ENCODE results near the gene SLC38A5. TPM values are rescaled to one million over a fixed set of nuclear protein-coding genes. Genes with fewer than 3 reads are reported as not detected.
"Not testable (repeated sequence)": the region's sequence is repeated elsewhere in the genome, so short reads cannot be mapped to it uniquely, and the experiment has no call there.

SLC38A5 gene
- total RNA-seq (ENCODE audit: unreplicated experiment) = 21.7 TPM
- long read RNA-seq, transcript SLC38A5-210 (16 exons, 2,659 nt) = major isoform, 10 of 17 reads
- long read RNA-seq, partial matches to known transcripts = 0 of 17 reads
- long read RNA-seq, other reads (novel, unspliced or antisense) = 7 of 17 reads

DNA sequence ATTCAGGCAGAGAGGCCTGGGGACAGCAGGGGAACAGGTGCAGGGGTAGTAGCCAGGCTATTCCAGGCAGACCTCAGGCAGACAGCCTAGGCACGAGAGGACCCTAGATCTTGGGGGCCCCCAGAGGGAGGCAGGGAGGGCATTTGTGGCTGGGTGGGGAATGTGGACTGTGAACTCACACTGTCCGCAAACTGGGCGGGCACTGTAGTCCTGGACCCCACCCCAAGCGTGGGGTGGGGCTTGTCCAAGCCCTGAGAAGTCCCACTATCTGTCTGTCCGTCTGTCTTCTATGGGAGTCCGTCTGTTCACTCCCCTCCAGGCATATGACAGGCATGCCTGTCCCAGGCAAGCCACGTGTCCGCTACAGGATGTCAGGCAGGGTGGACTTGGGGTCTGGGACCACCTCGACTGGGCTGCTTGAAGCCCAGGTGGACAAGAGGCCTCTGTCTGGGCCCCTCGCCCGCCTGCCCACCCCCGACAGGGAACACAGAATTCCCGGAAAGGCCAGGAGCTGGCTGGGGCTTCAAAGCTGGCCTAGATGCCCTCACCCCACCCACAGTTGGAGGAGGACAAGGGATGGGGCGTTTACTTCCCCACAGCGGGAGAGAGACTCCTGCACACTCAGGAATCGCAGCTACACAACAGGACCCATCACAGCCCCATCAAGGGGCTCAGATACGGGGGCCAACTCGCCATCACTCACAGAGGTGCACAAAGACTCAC lies at the start of gene SLC38A5:
SLC38A5 (minus strand) TSS at position 151 of the 723 bp plus-strand sequence. CDS start 2,336 bp downstream, outside the sequence.
- Mint-ChIP-seq H3K36me3 (ENCODE audit: low read depth, unreplicated experiment) (peaks cover 3% of the 10 kb centered on the region), H3K27ac (ENCODE audit: unreplicated experiment) (peak within 1 kb of the TSS; percentile 61), H3K4me3 (ENCODE audit: unreplicated experiment) (peak within 1 kb of the TSS; percentile 88), H3K27me3 (ENCODE audit: unreplicated experiment) (peaks cover 5% of the 10 kb centered on the region), H3K4me1 (ENCODE audit: unreplicated experiment) (peaks cover 32% of the 10 kb centered on the region), H3K9me3 (ENCODE audit: unreplicated experiment) (no peaks in the 10 kb centered on the region)
- no peak for DNase-seq (ENCODE audit: low spot score)
- TF ChIP-seq, protein P1, sequence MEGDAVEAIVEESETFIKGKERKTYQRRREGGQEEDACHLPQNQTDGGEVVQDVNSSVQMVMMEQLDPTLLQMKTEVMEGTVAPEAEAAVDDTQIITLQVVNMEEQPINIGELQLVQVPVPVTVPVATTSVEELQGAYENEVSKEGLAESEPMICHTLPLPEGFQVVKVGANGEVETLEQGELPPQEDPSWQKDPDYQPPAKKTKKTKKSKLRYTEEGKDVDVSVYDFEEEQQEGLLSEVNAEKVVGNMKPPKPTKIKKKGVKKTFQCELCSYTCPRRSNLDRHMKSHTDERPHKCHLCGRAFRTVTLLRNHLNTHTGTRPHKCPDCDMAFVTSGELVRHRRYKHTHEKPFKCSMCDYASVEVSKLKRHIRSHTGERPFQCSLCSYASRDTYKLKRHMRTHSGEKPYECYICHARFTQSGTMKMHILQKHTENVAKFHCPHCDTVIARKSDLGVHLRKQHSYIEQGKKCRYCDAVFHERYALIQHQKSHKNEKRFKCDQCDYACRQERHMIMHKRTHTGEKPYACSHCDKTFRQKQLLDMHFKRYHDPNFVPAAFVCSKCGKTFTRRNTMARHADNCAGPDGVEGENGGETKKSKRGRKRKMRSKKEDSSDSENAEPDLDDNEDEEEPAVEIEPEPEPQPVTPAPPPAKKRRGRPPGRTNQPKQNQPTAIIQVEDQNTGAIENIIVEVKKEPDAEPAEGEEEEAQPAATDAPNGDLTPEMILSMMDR (IDR thresholded peaks at IDR 0.05; ENCODE audit: unreplicated experiment) = no peak

DNA sequence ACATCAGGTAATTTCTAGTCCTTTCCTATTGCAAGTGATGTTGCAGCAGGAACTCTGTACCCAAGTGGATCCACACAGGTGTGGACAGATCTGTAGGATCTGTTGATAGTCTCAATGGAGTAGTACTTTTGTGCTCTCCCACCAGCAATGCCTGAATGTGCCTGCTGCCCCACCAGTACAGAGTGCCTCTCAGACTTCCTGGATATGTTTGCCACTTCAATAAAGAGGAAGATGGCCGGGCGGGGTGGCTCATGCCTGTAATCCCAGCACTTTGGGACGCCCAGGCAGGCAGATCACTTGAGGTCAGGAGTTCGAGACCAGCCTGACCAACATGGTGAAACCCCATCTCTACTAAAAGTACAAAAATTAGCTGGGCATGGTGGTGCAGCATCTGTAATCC lies 49.4 kb upstream of the SLC38A5 start:
- not testable (repeated sequence) for H3K36me3 Mint-ChIP-seq (ENCODE audit: low read depth, unreplicated experiment); DNase-seq (ENCODE audit: low spot score); H3K27ac Mint-ChIP-seq (ENCODE audit: unreplicated experiment); H3K27me3 Mint-ChIP-seq (ENCODE audit: unreplicated experiment); H3K4me1 Mint-ChIP-seq (ENCODE audit: unreplicated experiment); H3K4me3 Mint-ChIP-seq (ENCODE audit: unreplicated experiment); H3K9me3 Mint-ChIP-seq (ENCODE audit: unreplicated experiment)

DNA sequence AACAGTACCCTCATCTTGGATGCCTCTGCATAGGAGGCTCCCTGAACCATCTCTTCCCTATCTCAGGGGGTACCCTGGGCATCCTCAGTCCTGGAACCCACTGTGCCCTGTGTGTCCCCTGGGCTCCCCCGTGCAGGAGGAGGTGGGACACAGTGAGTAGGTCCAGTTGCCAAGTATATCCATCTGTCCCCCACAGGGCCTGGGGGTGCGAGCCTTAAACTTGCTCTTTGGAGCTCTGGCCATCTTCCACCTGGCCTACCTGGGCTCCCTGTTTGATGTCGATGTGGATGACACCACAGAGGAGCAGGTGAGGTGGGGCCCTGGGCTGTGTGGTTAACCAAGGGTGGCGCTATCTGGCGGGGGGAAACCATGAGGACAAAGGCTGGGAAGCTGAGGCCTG lies 46.9 kb upstream of the SLC38A5 start:
- no peak overlapping the region for H3K4me3 Mint-ChIP-seq (ENCODE audit: unreplicated experiment)
- peaks cover 6% of the 10 kb centered on the region for H3K36me3 Mint-ChIP-seq (ENCODE audit: low read depth, unreplicated experiment)
- H3K9me3 Mint-ChIP-seq (ENCODE audit: unreplicated experiment) = no peaks in the 10 kb centered on the region
- TF ChIP-seq, protein P1 (IDR thresholded peaks at IDR 0.05; ENCODE audit: unreplicated experiment) = no peak
- H3K27ac Mint-ChIP-seq (ENCODE audit: unreplicated experiment) = no peak overlapping the region
- H3K4me1 Mint-ChIP-seq (ENCODE audit: unreplicated experiment) = peaks cover 3% of the 10 kb centered on the region
- peaks cover 3% of the 10 kb centered on the region for H3K27me3 Mint-ChIP-seq (ENCODE audit: unreplicated experiment)
- DNase-seq (ENCODE audit: low spot score) = no peak

DNA sequence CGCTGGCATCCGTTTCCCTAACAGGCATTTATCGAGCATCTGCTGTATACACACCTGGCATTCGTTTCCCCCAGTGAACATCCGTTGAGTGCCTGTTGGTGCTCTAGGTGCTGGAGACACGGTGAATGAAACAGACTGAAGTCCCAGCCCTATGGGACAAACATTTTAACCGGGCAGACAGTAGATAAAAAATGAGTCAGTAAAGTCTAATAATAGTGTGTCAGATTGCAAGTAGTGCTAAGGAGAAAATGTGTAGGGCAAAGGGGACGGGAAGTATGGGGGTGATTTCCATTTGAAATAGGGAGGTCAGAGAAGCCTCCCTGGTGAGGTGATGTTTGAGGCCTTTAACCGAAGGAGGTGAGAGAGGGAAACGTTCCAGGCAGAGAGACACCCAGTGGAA lies 46.2 kb upstream of the SLC38A5 start:
- Mint-ChIP-seq H3K36me3 (ENCODE audit: low read depth, unreplicated experiment) (peaks cover 6% of the 10 kb centered on the region), H3K9me3 (ENCODE audit: unreplicated experiment) (no peaks in the 10 kb centered on the region)

DNA sequence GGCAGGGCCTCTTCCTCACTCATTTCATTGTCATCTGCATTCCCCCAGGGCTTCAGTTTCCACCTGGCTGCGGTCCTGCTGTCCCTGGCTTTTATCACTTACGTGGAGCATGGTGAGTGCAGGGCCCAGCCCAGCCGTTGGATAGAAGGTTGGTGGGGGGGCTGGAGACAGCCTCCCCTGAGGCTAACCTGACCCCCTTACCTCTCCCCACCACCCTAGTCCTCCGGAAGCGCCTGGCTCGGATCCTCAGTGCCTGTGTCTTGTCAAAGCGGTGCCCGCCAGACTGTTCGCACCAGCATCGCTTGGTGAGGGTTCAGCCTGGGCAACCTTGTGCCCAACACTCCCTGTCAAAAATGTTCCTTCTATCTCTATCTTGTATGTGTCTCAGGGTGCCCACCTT lies 45.8 kb upstream of the SLC38A5 start:
- Mint-ChIP-seq H3K27me3 (ENCODE audit: unreplicated experiment) (peaks cover 3% of the 10 kb centered on the region), H3K4me1 (ENCODE audit: unreplicated experiment) (peaks cover 3% of the 10 kb centered on the region), H3K36me3 (ENCODE audit: low read depth, unreplicated experiment) (peaks cover 6% of the 10 kb centered on the region), H3K9me3 (ENCODE audit: unreplicated experiment) (no peaks in the 10 kb centered on the region), H3K27ac (ENCODE audit: unreplicated experiment) (no peak overlapping the region), H3K4me3 (ENCODE audit: unreplicated experiment) (no peak overlapping the region)
- TF ChIP-seq, protein P1 (IDR thresholded peaks at IDR 0.05; ENCODE audit: unreplicated experiment) = no peak
- DNase-seq (ENCODE audit: low spot score) = no peak

More for the DNA sequence above, 46.2 kb upstream of the SLC38A5 start:
- H3K27me3 Mint-ChIP-seq (ENCODE audit: unreplicated experiment) = peaks cover 3% of the 10 kb centered on the region
- peaks cover 3% of the 10 kb centered on the region for H3K4me1 Mint-ChIP-seq (ENCODE audit: unreplicated experiment)
- no peak for DNase-seq (ENCODE audit: low spot score)
- no peak overlapping the region for H3K27ac Mint-ChIP-seq (ENCODE audit: unreplicated experiment)
- TF ChIP-seq, protein P1 (IDR thresholded peaks at IDR 0.05; ENCODE audit: unreplicated experiment) = no peak
- peak overlapping the region; percentile 35 for H3K4me3 Mint-ChIP-seq (ENCODE audit: unreplicated experiment)

Measured in endothelial cell (in vitro differentiated cells).